ENCODE results near the gene CLTB. TPM values are rescaled to one million over a fixed set of nuclear protein-coding genes. Genes with fewer than 3 reads are reported as not detected.

Gene CLTB
- polyA plus RNA-seq, 1 of the 3 experiments (the other 2 are of a cell fraction): 91.2 TPM

GRCh38 chr5:176396330-176396729 is 20.0 kb downstream of the CLTB start:
- TF ChIP-seq EP300 (IDR thresholded peaks at IDR 0.05; ENCODE audit: borderline replicate concordance in 1 of 2, low read depth in 1 of 2, low read length in 1 of 2) (no peak), REST (IDR thresholded peaks at IDR 0.05; ENCODE audit: low read depth, low read length) (no peak), GATA2 (CRISPR knock-in tag; IDR thresholded peaks at IDR 0.05) (peak; percentile 56; the same call in 1 of the 2 replicates), ZBTB33 (IDR thresholded peaks at IDR 0.05; ENCODE audit: borderline replicate concordance, low read depth) (no peak), NFIC (IDR thresholded peaks at IDR 0.05; ENCODE audit: borderline replicate concordance) (no peak), TAF1 (IDR thresholded peaks at IDR 0.05; ENCODE audit: borderline replicate concordance, low read depth, low read length) (no peak), YY1 (IDR thresholded peaks at IDR 0.05; ENCODE audit: low read depth) (no peak), FOSL2 (IDR thresholded peaks at IDR 0.05; ENCODE audit: borderline replicate concordance, low read depth) (no peak)
- POLR2A ChIA-PET: interaction anchor here (0.6 kb wide), 1 partner anchor 9 kb away, joined by 3 read pairs; no protein-coding TSS in a partner anchor
- whole genome bisulfite sequencing (ENCODE audit: low lambda C conversion rate): 75% methylated on average over 6 of the region's 6 CpGs
- H2AFZ ChIP-seq (ENCODE audit: low read depth): no peak overlapping the region
- no peaks in the 10 kb centered on the region for H3K9me2 ChIP-seq
- peak; percentile 49 for DNase-seq
- no peaks in the 10 kb centered on the region for H3K27me3 ChIP-seq (ENCODE audit: insufficient read depth)
- CTCF ChIA-PET: interaction anchor here (1.5 kb wide), 1 partner anchor 20 kb away, joined by 3 read pairs; the partner anchor contains the start of gene CLTB
- no peaks in the 10 kb centered on the region for H3K79me2 ChIP-seq (ENCODE audit: insufficient read depth)
- H3K36me3 ChIP-seq (replicated peaks in 1 of 2; ENCODE audit: control insufficient read depth in 1 of 2, insufficient read depth in 2 of 2, low read length in 1 of 2): peaks cover 0 to 9% of the 10 kb centered on the region in 2 experiments
- no peak overlapping the region for H3K4me2 ChIP-seq
- H3F3A ChIP-seq (replicated peaks; ENCODE audit: insufficient read depth): no peaks in the 10 kb centered on the region
- no peak overlapping the region for H3K27ac ChIP-seq (ENCODE audit: low read depth in 2 of 2, low read length in 1 of 2)
- H3K9ac ChIP-seq: no peak overlapping the region
- H4K20me1 ChIP-seq (ENCODE audit: insufficient read depth): no peaks in the 10 kb centered on the region
- H3K9me3 ChIP-seq: no peaks in the 10 kb centered on the region
- H3K4me1 ChIP-seq (ENCODE audit: control insufficient read depth in 1 of 2, insufficient read depth in 2 of 2, low read depth in 1 of 2, low read length in 1 of 2): peaks cover 0 to 2% of the 10 kb centered on the region in 2 experiments; a peak in 1 of 4 replicates
- no peak overlapping the region for H3K4me3 ChIP-seq (ENCODE audit: low read depth in 2 of 2, low read length in 1 of 2)

GRCh38 chr5:176394881-176395675 is 21.3 kb downstream of the CLTB start:
- no peaks in the 10 kb centered on the region for H3K9me3 ChIP-seq
- no peak overlapping the region for H3K27ac ChIP-seq (ENCODE audit: low read depth in 2 of 2, low read length in 1 of 2)
- no peak overlapping the region for H3K9ac ChIP-seq
- DNase-seq: no peak
- H3K9me2 ChIP-seq: no peaks in the 10 kb centered on the region
- peaks cover 0 to 2% of the 10 kb centered on the region in 2 experiments; a peak in 1 of 4 replicates for H3K4me1 ChIP-seq (ENCODE audit: control insufficient read depth in 1 of 2, insufficient read depth in 2 of 2, low read depth in 1 of 2, low read length in 1 of 2)
- no peak overlapping the region for H3K4me2 ChIP-seq
- CTCF ChIA-PET: interaction anchor here (0.6 to 1.5 kb wide), 3 partner anchors 10 to 21 kb away, joined by 3 read pairs; partner anchors contain the start of gene CLTB
- H3K27me3 ChIP-seq (ENCODE audit: insufficient read depth): no peaks in the 10 kb centered on the region
- no peaks in the 10 kb centered on the region for H3F3A ChIP-seq (replicated peaks; ENCODE audit: insufficient read depth)
- H2AFZ ChIP-seq (ENCODE audit: low read depth): no peak overlapping the region
- peaks cover 5 to 9% of the 10 kb centered on the region in 2 experiments for H3K36me3 ChIP-seq (replicated peaks in 1 of 2; ENCODE audit: control insufficient read depth in 1 of 2, insufficient read depth in 2 of 2, low read length in 1 of 2)
- 84% methylated on average over 9 of the region's 11 CpGs for WGBS (ENCODE audit: low lambda C conversion rate)
- no peaks in the 10 kb centered on the region for H4K20me1 ChIP-seq (ENCODE audit: insufficient read depth)
- POLR2A ChIA-PET: no interaction called here
- H3K79me2 ChIP-seq (ENCODE audit: insufficient read depth): peaks cover 10% of the 10 kb centered on the region
- no peak overlapping the region for H3K4me3 ChIP-seq (ENCODE audit: low read depth in 2 of 2, low read length in 1 of 2)
- TF ChIP-seq NRF1 (IDR thresholded peaks at IDR 0.05; ENCODE audit: low read depth, low read length): no peak
- TF ChIP-seq RXRA (IDR thresholded peaks at IDR 0.05; ENCODE audit: borderline replicate concordance, low read depth): no peak
- no peak for TF ChIP-seq FOSL2 (IDR thresholded peaks at IDR 0.05; ENCODE audit: borderline replicate concordance, low read depth)
- no peak for TF ChIP-seq SMC3 (IDR thresholded peaks at IDR 0.05; ENCODE audit: low read depth, low read length)
- TF ChIP-seq TCF12 (IDR thresholded peaks at IDR 0.05): no peak
- TF ChIP-seq FOXJ3 (CRISPR knock-in tag; IDR thresholded peaks at IDR 0.05): no peak
- TF ChIP-seq USF2 (IDR thresholded peaks at IDR 0.05; ENCODE audit: borderline replicate concordance, low read depth, low read length): no peak
- TF ChIP-seq ZBTB33 (IDR thresholded peaks at IDR 0.05; ENCODE audit: borderline replicate concordance, low read depth): no peak
- no peak for TF ChIP-seq MXI1 (IDR thresholded peaks at IDR 0.05; ENCODE audit: low read depth, low read length)
- TF ChIP-seq TAF1 (IDR thresholded peaks at IDR 0.05; ENCODE audit: borderline replicate concordance, low read depth, low read length): no peak
- no peak for TF ChIP-seq ELF1 (IDR thresholded peaks at IDR 0.05)
